Lung (tissue), 12 donors: ENCODE measurements around the gene C9orf72. TPM values are rescaled to one million over a fixed set of nuclear protein-coding genes. Genes with fewer than 3 reads are reported as not detected.

ENCODE experiments used
- ATAC-seq: fragments of 200-7000 bp; cut with Tn5 transposase; one replicate; pipeline ENCODE4 v1.9.1; 2020; ENCODE audit warnings: moderate number of reproducible peaks; ENCODE audit not compliant: insufficient read depth, low FRiP score
- DNase-seq, 3 donors: peaks; one replicate each; pipeline ENCODE4 v3.0.0-alpha.2; 2013 to 2017
- H3K27ac ChIP-seq, 2 donors: one replicate each; pipeline ENCODE4 v1.5.1; 2013; ENCODE audit warnings: mild to moderate bottlenecking in 2 of 2, moderate library complexity in 2 of 2, control low read depth in 1 of 2, inconsistent platforms in 1 of 2, low read depth in 1 of 2, low read length in 1 of 2
- H3K27me3 ChIP-seq, 3 donors: one replicate each; pipeline ENCODE4 v1.5.1; 2013; ENCODE audit warnings: low read length in 2 of 3; ENCODE audit not compliant: control insufficient read depth in 3 of 3, insufficient read depth in 3 of 3
- H3K36me3 ChIP-seq, 4 donors: one replicate each; pipeline ENCODE4 v1.5.1; 2013; ENCODE audit warnings: low read length in 4 of 4, mild to moderate bottlenecking in 1 of 4, moderate library complexity in 1 of 4; ENCODE audit not compliant: control insufficient read depth in 4 of 4, insufficient read depth in 4 of 4
- H3K4me1 ChIP-seq, 5 donors: one replicate each; pipeline ENCODE4 v1.5.1; 2013; ENCODE audit warnings: low read length in 5 of 5, mild to moderate bottlenecking in 2 of 5, moderate library complexity in 1 of 5; ENCODE audit not compliant: control insufficient read depth in 5 of 5, insufficient read depth in 5 of 5
- H3K4me3 ChIP-seq: one replicate; pipeline ENCODE4 v1.5.1; 2013; ENCODE audit warnings: mild to moderate bottlenecking, control low read depth, moderate library complexity
- H3K9ac ChIP-seq, 2 donors: one replicate each; pipeline ENCODE4 v1.5.1; 2013; ENCODE audit warnings: low read length in 2 of 2, control low read depth in 1 of 2; ENCODE audit not compliant: insufficient read depth in 1 of 2
- H3K9me3 ChIP-seq, 4 donors: one replicate each; pipeline ENCODE4 v1.5.1; 2013; ENCODE audit warnings: low read length in 3 of 4, mild to moderate bottlenecking in 1 of 4, moderate library complexity in 1 of 4; ENCODE audit not compliant: control insufficient read depth in 4 of 4, insufficient read depth in 3 of 4
- CTCF ChIP-seq: IDR thresholded peaks from 2 replicates; pipeline ENCODE4 v1.5.1; 2012; ENCODE audit warnings: mild to moderate bottlenecking; ENCODE audit errors: control extremely low read depth, extremely low read depth
- WGBS, 2 donors: extraction: QIAGEN DNeasy Blood & Tissue Kit; methylation state at CpG; one replicate each; pipeline ENCODE4 v1.1.7; 2013; 5-methylcytosine and 5-hydroxymethylcytosine counted together
- polyA plus RNA-seq, 2 donors: library from polyadenylated mRNA; stranded (reverse); fragments of 200-250 nt; gene quantifications; one replicate each; pipeline ENCODE4 v1.2.1, GENCODE V29; 2013
- total RNA-seq, 2 donors: library from RNA; depleted of rRNA in 1 of 2; stranded (reverse); fragments of >200 nt in 1 of 2; gene quantifications; one replicate each; pipeline ENCODE4 v1.2.1, GENCODE V29; 2014 to 2021
- donor health status: control.
- donor health status: control.
- donor health status: Bipolar disorder and iron deficiency.
- donor health status: healthy.
- donor health status: DM: yes; HTN: yes; CAD: no.

C9orf72 gene
- total and polyA plus RNA-seq, 4 donors: 14.4 to 59.6 (median 23.5) TPM

GRCh38 chr9:27564670-27565069 is 8.6 kb downstream of the C9orf72 start:
- 69 to 79% methylated on average over 1 of the region's 1 CpG for WGBS, 2 donors
- Histone ChIP-seq H3K4me3 (no peak overlapping the region), H3K27me3 (no peaks in the 10 kb centered on the region), H3K4me1 (peaks cover 0 to 13% (median 0%) of the 10 kb centered on the region in 5 donors), H3K9me3 (no peaks in the 10 kb centered on the region), H3K27ac (no peak overlapping the region), H3K36me3 (peaks cover 3 to 21% (median 11%) of the 10 kb centered on the region in 4 donors), H3K9ac (no peak overlapping the region)
- ATAC-seq: no peak
- no peak for DNase-seq
- no peak for TF ChIP-seq CTCF

DNA sequence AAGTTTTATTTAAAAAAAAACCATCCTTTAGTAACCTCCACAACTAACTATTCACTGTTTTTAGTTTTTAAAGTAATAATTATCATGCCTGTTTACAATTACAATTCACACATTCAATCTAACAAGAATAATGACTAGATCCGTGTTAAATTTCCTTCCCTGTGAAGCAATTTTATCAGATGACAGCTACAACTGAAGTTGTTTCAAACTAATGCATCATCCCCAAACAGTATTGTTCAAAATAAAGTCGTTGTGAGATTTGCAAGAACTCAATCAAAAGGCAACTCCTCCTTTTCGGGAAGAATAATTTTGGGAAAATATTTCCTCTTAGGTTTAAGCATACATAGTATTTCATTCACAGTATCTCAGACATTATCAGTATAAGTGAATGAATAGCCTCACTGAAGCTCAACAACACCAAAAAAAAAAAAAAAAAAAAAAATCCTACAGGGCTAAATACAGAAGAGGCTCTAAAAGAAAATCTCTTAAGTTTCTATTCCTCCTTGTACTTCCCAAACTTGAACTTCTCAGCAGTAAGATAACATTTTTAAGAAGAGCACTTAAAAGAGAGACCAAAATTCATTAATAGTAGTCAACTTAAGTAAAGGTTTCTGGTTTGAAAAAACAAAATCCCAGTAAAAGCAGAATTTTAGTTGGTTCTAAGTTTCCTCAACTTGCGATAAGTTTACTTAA is 9.4 kb downstream of the C9orf72 start:
- no peak for TF ChIP-seq CTCF
- H3K9ac ChIP-seq: no peak overlapping the region
- H3K4me1 ChIP-seq: peaks cover 0 to 13% (median 0%) of the 10 kb centered on the region in 5 donors
- H3K36me3 ChIP-seq: peaks cover 3 to 21% (median 12%) of the 10 kb centered on the region in 4 donors
- no peak overlapping the region for H3K27ac ChIP-seq
- DNase-seq (no peak), ATAC-seq (no peak)
- H3K9me3 ChIP-seq: no peaks in the 10 kb centered on the region
- no peak overlapping the region for H3K4me3 ChIP-seq
- H3K27me3 ChIP-seq: no peaks in the 10 kb centered on the region
- WGBS, 2 donors: 80 to 82% methylated on average over 4 of the region's 4 CpGs

DNA sequence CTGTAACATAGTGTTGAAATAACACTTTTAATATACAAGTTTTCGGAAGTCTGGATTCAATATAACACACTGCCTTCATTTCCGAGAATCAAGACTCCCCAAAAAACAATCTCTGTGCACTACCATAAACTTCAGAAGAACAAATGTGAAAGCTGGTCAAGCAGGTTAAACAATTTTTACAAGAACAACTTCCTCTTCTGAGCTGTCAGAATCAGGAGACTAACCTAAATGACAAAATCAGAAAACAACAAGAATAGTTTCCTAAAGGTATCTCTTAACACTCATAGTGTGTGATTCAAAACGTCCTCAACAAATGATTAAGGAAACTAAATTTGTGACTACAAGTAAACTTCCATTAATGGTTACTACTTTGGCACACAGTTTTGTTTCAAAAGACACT is 11.6 kb downstream of the C9orf72 start:
- Histone ChIP-seq H3K4me3 (no peak overlapping the region), H3K9ac (no peak overlapping the region), H3K27me3 (no peaks in the 10 kb centered on the region), H3K4me1 (peaks cover 0 to 2% (median 0%) of the 10 kb centered on the region in 5 donors), H3K9me3 (no peaks in the 10 kb centered on the region), H3K36me3 (peaks cover 1 to 24% (median 11%) of the 10 kb centered on the region in 4 donors), H3K27ac (no peak overlapping the region)
- ATAC-seq (no peak), DNase-seq (no peak)
- no peak for TF ChIP-seq CTCF
- 71 to 77% methylated on average over 3 of the region's 3 CpGs for WGBS, 2 donors

GRCh38 chr9:27560457-27560856 is 12.8 kb downstream of the C9orf72 start:
- Histone ChIP-seq H3K9ac (no peak overlapping the region), H3K9me3 (no peaks in the 10 kb centered on the region), H3K27ac (no peak overlapping the region), H3K27me3 (no peaks in the 10 kb centered on the region), H3K4me3 (no peak overlapping the region), H3K4me1 (no peaks in the 10 kb centered on the region), H3K36me3 (peaks cover 6 to 23% (median 15%) of the 10 kb centered on the region in 4 donors)
- DNase-seq: no peak
- no peak for ATAC-seq
- no peak for TF ChIP-seq CTCF
